ENCODE measurements around the gene CLDN25. TPM values are rescaled to one million over a fixed set of nuclear protein-coding genes. Genes with fewer than 3 reads are reported as not detected.

The CLDN25 gene
- total RNA-seq, 4 donors from 2014 or later = not detected

DNA sequence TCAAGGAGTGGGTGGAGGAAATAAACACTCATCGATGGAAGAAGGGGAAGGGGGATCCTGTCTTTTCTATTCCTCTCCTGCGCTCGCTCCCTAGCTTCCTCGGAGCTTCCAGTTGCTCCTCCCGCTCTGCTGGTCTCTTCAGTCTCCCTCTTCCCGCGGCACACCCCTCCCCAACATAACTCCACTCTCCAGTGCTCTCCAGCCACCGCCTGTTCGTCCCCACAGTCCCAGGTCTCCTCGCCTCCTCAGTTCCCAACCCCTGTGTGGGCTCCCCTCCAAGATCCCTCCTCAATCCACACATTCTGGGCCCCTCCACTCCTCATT, 6.5 kb upstream of the CLDN25 start:
- DNase-seq (ENCODE audit: extremely low spot score) = no peak
- Histone ChIP-seq H3K27me3 (no peaks in the 10 kb centered on the region), H3K36me3 (peaks cover 0 to 20% (median 13%) of the 10 kb centered on the region in 4 donors), H3K4me1 (peaks cover 13 to 29% (median 25%) of the 10 kb centered on the region in 4 donors), H3K4me3 (peak overlapping the region; percentile 72 to 87 (median 82)), H3K27ac (replicated peaks in 1 of 4) (peak overlapping the region; percentile 84 to 88 (median 88)), H3K9me3 (no peaks in the 10 kb centered on the region)
- 2% methylated on average over 10 of the region's 10 CpGs for whole genome bisulfite sequencing
- TF ChIP-seq EP300 (IDR thresholded peaks at IDR 0.05) = no peak
- no peak for TF ChIP-seq POLR2AphosphoS5 (IDR thresholded peaks at IDR 0.05)
- no peak for TF ChIP-seq POLR2A (IDR thresholded peaks at IDR 0.05; ENCODE audit: low read depth)
- TF ChIP-seq, protein P1, sequence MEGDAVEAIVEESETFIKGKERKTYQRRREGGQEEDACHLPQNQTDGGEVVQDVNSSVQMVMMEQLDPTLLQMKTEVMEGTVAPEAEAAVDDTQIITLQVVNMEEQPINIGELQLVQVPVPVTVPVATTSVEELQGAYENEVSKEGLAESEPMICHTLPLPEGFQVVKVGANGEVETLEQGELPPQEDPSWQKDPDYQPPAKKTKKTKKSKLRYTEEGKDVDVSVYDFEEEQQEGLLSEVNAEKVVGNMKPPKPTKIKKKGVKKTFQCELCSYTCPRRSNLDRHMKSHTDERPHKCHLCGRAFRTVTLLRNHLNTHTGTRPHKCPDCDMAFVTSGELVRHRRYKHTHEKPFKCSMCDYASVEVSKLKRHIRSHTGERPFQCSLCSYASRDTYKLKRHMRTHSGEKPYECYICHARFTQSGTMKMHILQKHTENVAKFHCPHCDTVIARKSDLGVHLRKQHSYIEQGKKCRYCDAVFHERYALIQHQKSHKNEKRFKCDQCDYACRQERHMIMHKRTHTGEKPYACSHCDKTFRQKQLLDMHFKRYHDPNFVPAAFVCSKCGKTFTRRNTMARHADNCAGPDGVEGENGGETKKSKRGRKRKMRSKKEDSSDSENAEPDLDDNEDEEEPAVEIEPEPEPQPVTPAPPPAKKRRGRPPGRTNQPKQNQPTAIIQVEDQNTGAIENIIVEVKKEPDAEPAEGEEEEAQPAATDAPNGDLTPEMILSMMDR (IDR thresholded peaks at IDR 0.05) = no peak
- intact Hi-C loops (cut with DNase I) = loop anchor here (10.0 kb wide), 1 partner anchor 492 kb away; no protein-coding TSS in a partner anchor

GRCh38 chr11:113773416-113774173, 6.0 kb upstream of the CLDN25 start, which contains the start of gene ZW10:
Gene ZW10, minus strand, starts transcription at chr11:113773692. Its CDS starts 26 bp downstream, at chr11:113773666.
- TF ChIP-seq, protein P1 (IDR thresholded peaks at IDR 0.05) = peak; percentile 79 to 89 (median 83)
- TF ChIP-seq EP300 (IDR thresholded peaks at IDR 0.05) (no peak), POLR2AphosphoS5 (IDR thresholded peaks at IDR 0.05) (peak; percentile 78 to 95), POLR2A (IDR thresholded peaks at IDR 0.05; ENCODE audit: low read depth) (no peak)
- H3K4me1 ChIP-seq = peaks cover 16 to 34% (median 30%) of the 10 kb centered on the region in 4 donors
- peak; percentile 98 for DNase-seq (ENCODE audit: extremely low spot score)
- H3K36me3 ChIP-seq = peaks cover 0 to 14% (median 8%) of the 10 kb centered on the region in 4 donors
- peak within 1 kb of the TSS; percentile 84 to 88 (median 88) for H3K27ac ChIP-seq (replicated peaks in 1 of 4)
- peak within 1 kb of the TSS; percentile 72 to 87 (median 82) for H3K4me3 ChIP-seq
- intact Hi-C loops (cut with DNase I) = loop anchor here (10.0 kb wide), 1 partner anchor 491 kb away; no protein-coding TSS in a partner anchor
- under 1% methylated on average over 41 of the region's 46 CpGs for WGBS
- no peaks in the 10 kb centered on the region for H3K9me3 ChIP-seq
- no peaks in the 10 kb centered on the region for H3K27me3 ChIP-seq

GRCh38 chr11:113774174-113774503, 5.5 kb upstream of the CLDN25 start:
- H3K4me3 ChIP-seq = peak overlapping the region; percentile 72 to 87 (median 82)
- H3K27ac ChIP-seq (replicated peaks in 1 of 4) = peak overlapping the region; percentile 84 to 88 (median 88)
- TF ChIP-seq, protein P1 (IDR thresholded peaks at IDR 0.05) = no peak
- TF ChIP-seq POLR2AphosphoS5 (IDR thresholded peaks at IDR 0.05) = no peak
- no peak for TF ChIP-seq POLR2A (IDR thresholded peaks at IDR 0.05; ENCODE audit: low read depth)
- no peak for TF ChIP-seq EP300 (IDR thresholded peaks at IDR 0.05)
- intact Hi-C loops (cut with DNase I) = loop anchor here (10.0 kb wide), 1 partner anchor 491 kb away; no protein-coding TSS in a partner anchor
- peaks cover 0 to 12% (median 6%) of the 10 kb centered on the region in 4 donors for H3K36me3 ChIP-seq
- H3K4me1 ChIP-seq = peaks cover 22 to 38% (median 33%) of the 10 kb centered on the region in 4 donors
- no peaks in the 10 kb centered on the region for H3K27me3 ChIP-seq
- 0% methylated on average over 1 of the region's 1 CpG for WGBS
- DNase-seq (ENCODE audit: extremely low spot score) = no peak
- no peaks in the 10 kb centered on the region for H3K9me3 ChIP-seq

GRCh38 chr11:113778111-113778910, 1.3 kb upstream of the CLDN25 start:
- no peak for TF ChIP-seq POLR2A (IDR thresholded peaks at IDR 0.05; ENCODE audit: low read depth)
- peak in 1 of 2 donors; percentile 47 for TF ChIP-seq POLR2AphosphoS5 (IDR thresholded peaks at IDR 0.05)
- Histone ChIP-seq H3K9me3 (no peaks in the 10 kb centered on the region), H3K36me3 (no peaks in the 10 kb centered on the region), H3K27ac (replicated peaks in 1 of 4) (peak overlapping the region; percentile 32 to 49 (median 41)), H3K4me1 (peaks cover 9 to 16% (median 12%) of the 10 kb centered on the region in 4 donors), H3K4me3 (peak overlapping the region in 2 of 4 donors; percentile 16 to 35), H3K27me3 (no peaks in the 10 kb centered on the region)
- intact Hi-C loops (cut with DNase I) = loop anchor here (10.0 kb wide), 1 partner anchor 486 kb away; no protein-coding TSS in a partner anchor
- DNase-seq (ENCODE audit: extremely low spot score) = no peak
- WGBS = 44% methylated on average over 11 of the region's 11 CpGs
